Forelimb muscle (tissue), 1 donor: ENCODE data around the gene TAF1D. TPM values are rescaled to one million over a fixed set of nuclear protein-coding genes. Genes with fewer than 3 reads are reported as not detected.
"Not testable (repeated sequence)": the region's sequence is repeated elsewhere in the genome, so short reads cannot be mapped to it uniquely, and the experiment has no call there.

Source experiments
- DNase-seq: peaks from one replicate; pipeline ENCODE4 v3.0.0-alpha.2; 2013; ENCODE audit warnings: low read depth
- polyA plus RNA-seq: library from polyadenylated mRNA; unstranded; fragments of 120-200 nt; gene quantifications from one replicate; pipeline ENCODE4 v1.2.1, GENCODE V29; 2013; ENCODE audit not compliant: insufficient read length

Gene TAF1D
- polyA plus RNA-seq, 1 donor = 110 TPM

DNA sequence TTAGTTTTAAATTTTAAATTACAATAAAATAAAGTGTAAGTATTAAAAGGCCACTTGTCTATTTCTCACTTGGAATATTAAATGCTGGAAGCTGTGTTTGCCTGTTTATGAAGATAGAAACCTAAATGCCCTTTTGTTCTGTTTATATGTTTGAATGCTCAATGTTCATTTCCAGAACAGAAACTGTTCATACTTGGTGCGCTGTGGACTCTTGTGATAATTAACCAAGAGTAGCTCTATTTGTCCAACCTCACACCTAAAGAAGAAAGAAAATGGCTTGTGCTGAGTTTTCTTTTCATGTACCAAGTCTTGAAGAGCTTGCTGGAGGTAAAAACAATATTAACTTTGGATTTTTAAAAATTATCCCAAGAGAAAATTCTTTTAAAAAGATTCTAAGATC is 5.8 kb upstream of the TAF1D start:
- DNase-seq = no peak

DNA sequence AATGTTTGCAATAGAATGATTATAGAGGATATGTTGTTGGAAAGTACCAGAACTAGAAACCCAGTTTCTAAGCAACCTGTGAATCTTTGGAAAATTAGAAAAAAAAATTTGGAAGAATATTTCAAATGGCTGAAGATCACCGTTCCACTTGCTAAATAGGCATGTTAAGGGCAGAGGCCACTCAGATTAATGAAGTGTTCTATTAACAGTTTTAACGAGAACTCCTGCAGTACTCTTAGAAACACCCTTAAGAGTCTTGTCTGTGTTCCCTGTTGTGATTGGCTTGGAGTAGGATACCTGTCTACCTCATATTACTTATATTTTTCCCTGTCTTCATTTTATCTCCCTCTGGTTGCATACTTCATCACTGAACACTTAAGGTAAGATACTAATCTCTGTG is 4.8 kb upstream of the TAF1D start:
- no peak for DNase-seq

DNA sequence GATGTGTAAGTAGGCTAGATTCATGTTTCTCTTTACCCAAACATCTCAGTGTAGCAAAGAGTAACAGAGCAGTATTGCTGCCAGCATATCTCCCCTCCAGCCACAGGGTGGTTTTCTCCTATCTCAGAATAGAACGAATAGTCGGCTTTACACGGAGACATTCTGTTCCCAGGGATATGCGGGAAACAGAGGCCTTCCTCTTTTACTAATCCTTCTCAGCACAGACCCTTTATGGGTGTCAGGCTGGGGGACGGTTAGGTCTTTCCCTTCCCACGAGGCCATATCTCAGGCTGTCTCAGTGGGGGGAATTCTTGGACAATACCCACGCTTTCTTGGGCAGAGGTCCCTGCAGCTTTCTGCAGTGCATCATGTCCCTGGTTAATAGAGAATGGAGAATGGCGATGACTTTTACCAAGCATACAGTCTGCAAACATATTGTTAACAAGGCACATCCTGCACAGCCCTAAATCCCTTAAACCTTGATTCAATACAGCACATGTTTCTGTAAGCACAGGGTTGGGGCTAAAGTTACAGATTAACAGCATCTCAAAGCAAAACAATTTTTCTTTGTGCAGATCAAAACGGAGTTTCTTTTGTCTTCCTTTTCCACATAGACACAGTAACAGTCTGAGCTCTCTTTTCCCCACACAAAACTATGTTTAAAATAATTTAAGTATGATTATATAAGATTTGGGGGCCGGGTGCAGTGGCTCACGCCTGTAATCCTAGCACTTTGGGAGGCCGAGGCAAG is 3.9 kb upstream of the TAF1D start:
- DNase-seq = not testable (repeated sequence)

DNA sequence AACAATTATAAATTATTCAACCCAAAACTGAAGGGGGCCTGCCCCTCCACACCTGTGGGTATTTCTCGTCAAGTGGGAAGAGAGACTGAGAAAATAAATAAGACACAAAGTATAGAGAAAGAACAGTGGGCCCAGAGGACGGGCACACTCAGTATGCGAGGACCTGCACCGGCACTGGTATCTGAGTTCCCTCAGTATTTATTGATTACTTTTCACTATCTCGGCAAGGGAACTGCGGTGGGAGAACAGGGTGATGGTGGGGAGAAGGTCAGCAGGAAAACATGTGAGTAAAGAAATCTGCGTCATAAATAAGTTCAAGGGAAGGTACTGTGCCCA is 3.3 kb upstream of the TAF1D start:
- DNase-seq = no peak

DNA sequence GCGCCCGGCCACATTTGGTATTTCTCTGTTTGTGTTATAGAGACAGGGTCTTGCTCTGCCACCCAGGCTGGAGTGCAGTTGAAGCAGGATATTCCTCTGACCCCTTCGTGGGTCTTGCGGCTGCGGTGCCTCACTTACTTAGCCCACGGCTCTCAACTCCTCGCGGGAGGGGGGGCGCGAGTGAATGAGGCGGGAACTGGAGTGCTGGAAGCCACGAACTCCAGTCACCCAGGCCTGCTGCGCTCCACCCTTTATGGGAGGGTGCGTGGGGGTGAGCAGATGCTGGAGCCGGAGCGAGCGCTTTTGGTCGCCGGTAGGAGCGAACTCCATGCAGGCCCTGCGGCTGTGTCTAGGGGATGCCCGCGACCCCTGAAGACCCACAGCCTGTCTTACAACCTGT is 2.0 kb upstream of the TAF1D start:
- DNase-seq = no peak

DNA sequence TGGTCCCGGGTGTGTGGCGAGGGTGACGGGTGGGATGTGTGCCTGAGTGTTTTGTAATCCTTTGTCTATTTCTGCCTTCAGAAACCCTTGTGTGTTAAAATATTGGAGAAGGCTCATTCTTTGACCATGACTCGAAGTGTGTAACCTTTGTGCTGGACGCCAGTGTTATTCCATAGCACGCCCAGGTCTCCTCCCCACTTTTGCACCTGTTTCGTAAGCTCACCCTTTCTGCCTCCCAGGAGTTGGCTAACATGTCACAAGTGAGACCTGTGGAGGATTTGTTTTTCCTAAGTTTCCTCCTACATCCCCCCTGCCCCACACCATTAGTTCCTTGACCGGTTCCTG is 559 bp upstream of the TAF1D start:
- DNase-seq = no peak

DNA sequence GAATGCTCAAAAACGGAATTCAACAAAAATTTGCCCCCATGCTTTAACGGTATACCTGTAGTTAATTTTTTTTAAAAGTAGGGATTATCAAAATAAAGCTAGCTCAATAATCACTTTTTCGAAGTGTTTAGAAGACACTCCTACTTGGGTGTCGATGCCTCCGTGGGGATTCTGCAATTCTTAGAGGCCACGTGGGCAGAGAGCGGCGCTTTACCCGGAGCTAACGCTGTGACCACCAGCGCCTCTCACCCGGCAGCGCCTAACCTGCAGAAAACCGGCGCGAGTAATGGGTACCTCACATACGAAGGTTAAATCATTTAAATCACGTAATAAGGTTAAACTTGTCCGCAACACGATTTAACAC is 583 bp downstream of the TAF1D start:
- DNase-seq = no peak

DNA sequence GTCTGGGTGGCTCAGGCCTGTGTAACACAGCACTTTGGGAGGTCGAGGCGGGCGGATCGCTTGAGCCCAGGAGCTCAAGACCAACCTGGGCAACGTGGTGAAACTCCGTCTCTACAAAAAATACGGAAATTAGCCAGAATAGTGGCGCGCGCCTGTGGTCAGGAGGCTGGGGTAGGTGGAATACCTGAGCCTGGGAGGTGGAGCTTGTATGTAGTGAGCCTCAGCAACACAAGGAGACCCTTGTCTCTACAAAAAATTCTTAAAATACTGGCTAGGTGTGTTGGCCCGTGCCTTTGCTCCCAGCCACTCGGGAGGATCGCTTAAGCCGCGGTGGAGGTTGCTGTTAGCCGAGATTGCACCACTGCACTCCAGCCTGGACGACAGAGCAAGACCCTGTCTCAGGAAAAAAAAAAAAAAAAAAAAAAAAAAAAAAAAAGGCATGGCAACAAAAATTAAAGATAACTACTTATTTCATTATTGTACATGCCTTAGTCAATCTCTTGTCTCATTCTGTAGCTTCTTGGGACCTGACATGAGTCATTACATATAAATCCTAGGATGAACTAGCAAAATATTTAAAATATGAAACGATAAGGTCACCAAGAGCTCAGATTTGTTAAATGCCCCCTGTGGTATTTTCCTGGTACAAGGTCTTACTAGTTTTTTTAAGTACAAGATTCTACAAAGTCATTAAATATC is 1.1 kb downstream of the TAF1D start:
- DNase-seq = no peak

DNA sequence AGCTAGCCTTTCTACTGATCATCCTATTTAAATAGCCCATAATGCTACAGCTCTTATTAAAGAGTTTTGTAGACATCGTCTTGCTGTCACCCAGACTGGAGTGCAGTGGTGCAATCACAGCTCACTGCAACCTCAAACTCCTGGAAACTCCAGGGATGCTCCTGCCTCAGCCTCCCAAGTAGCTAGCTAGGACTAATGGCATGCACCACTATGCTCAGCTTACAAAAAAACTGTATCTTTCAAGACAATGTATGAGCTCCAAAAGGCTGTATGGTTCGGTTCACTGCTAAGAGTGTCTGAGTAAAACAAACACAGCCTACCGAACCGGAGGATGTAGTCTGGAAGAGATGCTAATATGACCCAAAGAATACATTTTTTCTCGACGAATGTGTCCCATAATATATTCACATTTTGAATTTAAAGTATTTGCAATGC is 2.6 kb downstream of the TAF1D start:
- no peak for DNase-seq

DNA sequence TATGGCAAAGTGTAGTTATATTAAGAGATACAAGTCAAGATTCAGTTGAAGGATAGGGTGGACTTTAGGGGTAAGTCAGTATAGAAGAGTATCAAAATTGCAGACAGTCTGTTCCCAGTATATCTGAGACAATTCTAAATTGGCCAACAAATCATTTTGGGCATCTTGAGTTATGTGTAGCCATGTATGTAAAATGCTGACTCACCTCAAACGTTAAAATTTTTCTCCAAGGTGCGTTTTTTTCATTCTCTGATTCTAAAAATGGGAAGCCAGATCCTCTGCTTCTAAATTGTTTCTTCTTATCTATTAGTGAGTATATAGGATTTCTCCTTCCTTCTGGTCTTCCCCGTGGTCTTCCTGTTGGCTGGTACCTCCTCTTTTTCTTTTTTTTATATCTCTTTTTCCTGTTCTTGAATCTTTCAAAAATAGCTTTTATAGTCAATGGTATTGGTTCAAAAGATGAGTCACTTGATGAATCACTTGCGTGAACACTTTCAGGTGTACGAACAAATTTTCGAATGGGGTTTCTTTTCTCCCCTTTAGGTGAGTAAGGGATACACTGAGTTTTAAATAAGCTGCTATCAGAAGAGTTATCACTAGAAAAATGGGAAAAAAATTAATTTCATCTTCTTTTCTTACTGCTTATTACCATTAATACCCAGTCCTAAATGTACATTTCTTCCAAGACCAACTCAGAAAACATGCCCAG is 3.2 kb downstream of the TAF1D start:
- DNase-seq = no peak

DNA sequence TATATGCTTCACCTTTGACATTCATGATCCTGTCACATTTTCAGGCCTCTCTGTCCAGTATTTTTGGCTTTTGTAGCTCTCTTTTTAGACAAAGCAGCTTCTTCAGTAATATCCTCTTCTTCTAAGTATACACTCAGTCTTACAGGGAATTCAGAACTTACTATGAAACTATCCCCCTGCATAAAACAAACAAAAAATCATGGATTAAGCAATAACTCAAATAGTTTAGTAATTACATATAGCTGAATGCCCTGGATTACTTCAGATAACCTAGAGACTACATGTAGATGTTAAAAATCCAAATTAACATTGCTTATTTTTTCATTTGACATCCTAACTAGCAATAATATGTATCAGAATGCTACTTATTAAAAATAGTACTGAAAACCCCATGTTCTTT is 5.2 kb downstream of the TAF1D start:
- DNase-seq = no peak

DNA sequence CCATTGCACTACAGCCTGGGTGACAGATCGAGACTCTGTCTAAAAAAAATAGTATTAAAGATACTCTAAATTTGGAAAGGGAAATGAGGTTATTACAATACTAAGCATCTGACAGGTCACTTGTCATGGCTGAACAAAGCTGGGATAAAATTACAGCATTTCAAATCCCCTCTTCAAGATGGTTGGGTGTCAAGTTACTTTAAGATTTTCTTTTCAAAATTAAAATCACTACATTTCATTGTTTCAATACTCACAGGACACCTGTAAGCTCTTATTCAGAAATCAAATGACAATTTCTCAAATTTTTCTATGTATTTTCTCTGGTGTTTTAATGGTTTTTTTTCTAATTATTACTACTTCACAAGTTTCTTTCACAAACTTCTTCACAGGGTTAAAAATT is 5.7 kb downstream of the TAF1D start:
- no peak for DNase-seq

DNA sequence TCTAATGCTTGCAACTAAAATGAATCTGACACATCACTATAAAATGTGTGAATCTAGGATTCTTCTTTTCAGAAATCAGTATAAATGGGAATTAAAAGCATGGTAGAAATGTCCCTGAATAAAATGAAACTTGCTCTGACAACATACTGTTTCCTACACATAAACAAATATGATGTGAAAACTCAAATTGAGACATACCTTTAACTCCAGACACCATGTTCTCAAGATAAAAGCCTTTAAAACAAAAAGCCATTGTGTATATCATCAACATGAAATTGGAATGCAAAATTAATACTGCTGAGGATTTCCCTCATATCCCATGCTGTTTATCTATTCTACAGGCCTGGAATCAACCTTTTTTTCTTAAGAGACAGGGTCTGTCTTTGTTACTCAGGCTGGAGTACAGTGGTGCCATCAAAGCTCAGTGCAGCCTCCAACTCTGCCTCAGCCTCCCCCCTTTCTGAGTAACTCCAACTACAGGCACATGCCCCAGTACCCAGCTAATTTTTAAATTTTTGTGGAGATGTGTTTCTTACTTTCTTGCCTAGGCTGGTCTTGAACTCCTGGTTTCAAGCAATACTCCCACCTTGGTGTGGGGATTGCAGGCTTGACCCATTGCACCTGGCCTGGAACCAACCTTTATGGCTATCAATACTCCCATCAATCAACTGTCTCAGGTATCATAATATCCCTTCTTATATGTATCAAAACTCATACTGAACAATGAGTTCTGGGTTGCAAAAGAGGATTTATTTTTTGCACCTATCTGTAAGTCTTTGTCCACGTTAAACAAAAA is 6.7 kb downstream of the TAF1D start:
- DNase-seq = no peak

DNA sequence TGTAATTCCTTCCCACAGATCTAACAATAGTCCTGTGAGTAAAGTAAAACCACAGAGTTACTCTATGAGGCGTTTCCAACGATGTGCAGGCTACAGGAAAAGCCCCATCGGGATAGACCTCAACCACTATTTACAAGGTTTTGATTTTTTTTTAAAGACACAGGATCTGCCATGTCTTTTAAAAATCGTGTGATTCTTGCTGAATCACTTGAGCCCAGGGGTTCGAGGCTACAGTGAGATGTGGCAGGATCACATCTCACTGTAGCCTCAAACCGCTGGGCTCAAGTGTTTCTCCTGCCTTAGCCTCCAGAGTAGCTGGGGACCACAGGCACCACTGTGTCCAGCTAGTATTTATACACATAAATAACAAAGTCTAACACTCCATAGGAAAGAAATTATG is 7.8 kb downstream of the TAF1D start:
- no peak for DNase-seq

DNA sequence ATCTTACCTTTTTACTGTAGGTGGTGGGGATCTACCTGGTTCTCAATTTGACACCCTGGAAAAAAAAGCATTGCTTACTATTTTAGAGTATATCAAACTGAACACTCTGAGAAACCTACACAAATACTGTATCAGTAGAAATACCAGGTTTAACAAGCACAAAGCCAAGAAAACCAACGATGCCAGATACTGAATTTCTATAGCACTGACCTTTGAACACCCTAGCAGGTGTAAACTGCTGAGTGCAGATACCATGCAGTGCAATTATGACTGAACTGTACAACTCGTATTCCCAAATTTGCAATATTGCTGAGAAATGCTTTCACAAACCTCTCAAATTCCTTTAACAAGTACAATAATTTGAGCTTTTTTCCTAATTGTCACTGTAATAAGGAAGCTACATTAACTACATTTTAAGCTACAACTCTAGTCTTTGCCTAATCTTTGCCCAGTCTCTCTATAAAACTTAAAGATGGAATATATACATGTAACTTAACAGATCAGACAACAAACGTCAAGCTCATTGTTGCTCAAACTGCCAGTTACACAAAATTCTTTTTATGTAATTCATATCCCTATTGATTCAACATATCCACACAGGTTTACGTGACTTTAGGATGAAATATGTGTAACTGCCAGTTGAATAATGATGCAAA is 8.9 kb downstream of the TAF1D start:
- DNase-seq = no peak

DNA sequence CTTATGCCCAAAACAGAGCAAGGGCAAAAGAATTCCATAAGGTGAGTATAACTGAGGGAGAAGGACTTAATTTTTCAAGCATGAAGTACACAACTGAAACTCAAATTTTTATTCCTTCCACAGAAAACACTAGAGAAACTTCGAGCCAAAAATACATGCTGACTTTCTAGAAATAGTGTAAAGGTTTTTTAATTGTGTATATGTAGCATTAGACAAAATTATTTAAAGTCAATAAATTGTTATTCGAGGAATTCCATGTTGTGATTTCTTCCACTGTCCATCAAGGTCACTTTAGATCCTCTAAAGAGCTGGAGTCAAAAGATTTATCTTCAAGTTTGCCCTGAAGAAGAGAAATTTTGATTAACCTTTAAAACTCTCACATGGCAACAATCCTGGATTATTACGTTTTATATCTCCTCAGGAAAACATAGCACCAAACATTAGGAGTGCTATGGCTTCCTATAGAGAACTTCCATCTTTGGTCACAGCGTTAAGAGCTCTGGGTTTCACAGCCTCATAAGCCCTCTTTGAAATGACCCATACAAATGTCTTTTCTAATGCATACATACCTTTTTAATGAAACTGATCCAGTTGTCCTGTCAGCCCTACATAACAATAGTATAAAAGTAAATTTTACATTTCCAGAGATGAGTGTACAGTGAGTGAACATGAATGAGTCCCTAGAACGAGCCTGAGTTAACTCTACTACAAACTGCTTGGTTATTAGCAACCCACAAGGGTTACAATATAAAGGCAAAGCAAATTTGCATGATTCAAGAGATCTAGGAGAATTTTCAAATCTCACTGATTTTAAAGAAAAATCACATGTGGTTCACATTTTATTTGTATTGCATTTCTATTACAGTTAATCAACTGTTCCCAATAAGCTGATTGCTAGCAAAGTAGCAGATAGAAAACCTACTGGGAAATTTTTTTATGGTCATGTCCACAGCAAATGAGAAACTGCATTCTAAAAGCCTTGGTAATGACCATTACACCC is 10.9 kb downstream of the TAF1D start:
- DNase-seq = no peak

DNA sequence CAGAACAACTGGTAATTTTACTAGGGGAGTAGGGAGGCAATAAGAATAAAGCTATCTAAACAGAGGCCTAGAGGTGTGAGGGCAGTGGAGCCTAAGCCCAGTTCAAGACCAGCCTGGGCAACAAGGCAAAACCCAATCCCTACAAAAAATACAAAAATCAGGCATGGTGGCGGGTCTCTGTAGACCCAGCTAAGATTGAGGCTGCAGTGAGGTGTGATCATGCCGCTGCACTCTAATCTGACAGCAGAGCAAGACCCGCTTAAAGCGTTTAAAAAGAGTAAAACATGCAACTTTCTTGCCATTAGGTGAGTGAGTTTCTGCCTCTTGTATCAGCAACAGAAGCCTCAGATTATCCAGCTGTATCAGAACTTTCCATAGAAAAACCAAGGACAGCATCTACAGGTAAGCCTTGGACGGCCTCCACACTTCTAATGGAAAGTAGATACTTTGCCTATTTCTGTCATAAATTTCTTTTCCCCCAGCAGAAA is 12.1 kb downstream of the TAF1D start:
- no peak for DNase-seq

DNA sequence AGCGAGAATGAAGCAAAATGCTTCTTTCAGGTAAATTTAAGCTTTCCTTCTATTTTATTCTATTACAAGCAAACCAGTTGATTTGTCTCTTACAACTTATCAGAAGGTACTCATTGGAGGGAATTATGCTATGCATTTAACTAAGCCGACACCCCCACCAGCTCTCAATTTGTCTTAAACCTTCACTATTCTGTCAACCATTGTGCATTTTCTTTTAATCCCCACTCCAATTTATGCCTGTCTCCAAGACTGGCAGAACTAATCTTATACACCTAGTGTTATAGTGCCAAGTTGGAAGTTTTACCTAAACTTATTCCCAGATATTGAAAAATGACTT is 12.5 kb downstream of the TAF1D start:
- no peak for DNase-seq

DNA sequence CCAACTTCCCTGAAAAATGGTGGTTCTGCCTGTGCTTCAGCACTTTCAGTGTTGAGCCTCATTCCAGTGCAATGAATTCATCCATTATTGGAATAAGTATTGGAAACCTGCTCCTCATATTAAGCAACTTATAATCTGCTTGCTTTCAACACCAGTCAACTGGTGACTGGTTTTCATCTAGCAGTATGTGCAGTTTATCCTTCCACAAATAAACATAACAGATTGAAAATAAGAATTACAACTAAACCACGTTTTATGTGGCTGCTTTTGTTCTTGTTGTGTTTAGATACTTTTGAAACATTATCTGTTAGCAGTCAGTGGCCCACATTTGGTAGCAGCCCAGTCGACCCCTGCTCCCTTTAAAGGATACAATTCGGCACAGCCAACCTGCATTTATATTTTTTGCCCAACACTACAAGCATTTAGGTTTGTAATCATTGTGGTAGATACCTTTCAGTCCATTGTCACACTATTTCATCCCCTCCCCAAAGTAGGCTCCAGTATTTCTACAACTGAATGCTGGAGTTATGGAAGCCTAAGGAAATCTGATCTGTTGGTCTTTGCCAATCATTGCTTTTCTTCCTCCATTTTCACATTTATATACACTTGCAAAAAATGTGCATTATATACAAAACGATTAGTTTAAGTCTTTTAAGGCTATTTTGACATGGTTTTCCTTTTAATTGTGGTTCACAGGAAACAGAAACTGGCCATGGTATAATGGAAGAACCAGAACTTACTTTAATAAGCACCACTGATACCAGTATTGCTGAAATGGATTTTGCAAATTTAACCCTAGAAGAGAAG is 13.1 kb downstream of the TAF1D start:
- DNase-seq = no peak

DNA sequence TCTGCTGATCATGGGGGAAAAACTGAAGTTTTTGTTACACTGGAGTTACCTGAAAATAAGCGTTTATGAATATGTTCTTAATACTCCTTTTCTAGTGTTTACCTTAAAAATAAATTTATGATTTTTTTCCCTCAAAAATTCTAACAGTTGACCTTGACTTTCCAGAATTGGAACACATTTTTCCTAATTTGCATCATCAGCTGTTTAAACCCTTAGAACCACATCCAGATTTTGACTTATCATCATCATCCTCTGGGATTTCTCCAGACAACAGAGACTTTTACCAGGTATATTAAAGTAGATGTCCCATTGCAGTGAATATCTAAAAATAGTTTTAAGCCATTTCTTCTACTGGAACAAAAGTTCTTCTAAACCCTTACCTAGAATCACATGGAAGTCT is 17.2 kb downstream of the TAF1D start:
- no peak for DNase-seq
